Globus pallidus (tissue), 1 donor: ENCODE data around the gene CRP.
"Not testable (repeated sequence)": the region's sequence is repeated elsewhere in the genome, so short reads cannot be mapped to it uniquely, and the experiment has no call there.

Experiments used
- DNase-seq: peaks from one replicate; pipeline ENCODE4 v3.0.0-alpha.2; 2015; ENCODE audit warnings: low spot score

Gene CRP, protein sequence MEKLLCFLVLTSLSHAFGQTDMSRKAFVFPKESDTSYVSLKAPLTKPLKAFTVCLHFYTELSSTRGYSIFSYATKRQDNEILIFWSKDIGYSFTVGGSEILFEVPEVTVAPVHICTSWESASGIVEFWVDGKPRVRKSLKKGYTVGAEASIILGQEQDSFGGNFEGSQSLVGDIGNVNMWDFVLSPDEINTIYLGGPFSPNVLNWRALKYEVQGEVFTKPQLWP

GRCh38 chr1:159714529-159714928 lies at the start of gene CRP:
CRP (minus strand) TSS chr1:159714589; CDS start chr1:159714485, 104 bp downstream.
- no peak for DNase-seq

- DNase-seq = no peak
Measured at GRCh38 chr1:159763686-159764085, 49.3 kb upstream of the CRP start.

- DNase-seq = no peak
Measured at GRCh38 chr1:159756397-159756796, 42.0 kb upstream of the CRP start.

GRCh38 chr1:159755451-159756007 lies 41.1 kb upstream of the CRP start:
- no peak for DNase-seq

- DNase-seq = no peak
Measured at GRCh38 chr1:159753386-159753785, 39.0 kb upstream of the CRP start.

GRCh38 chr1:159752135-159752580 lies 37.8 kb upstream of the CRP start:
- no peak for DNase-seq

DNA sequence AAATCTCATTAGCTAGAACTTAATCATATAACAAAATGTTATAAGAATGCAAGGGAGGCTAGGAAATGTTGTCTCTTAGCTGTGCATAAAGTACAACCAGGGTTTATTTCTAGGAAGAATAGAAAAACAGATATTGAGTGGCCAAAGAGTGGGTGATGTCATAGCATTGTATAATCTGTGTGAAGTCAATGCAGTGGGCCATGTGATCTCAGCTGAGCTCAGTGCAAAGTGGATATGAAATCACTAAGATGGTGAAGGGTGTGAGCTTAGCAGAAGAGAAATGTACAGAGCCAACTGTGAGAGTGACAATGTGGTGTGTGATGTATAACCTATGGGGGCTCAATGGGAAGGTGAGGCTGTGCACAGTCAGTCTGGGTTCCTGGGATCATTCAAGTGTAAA lies 36.6 kb upstream of the CRP start:
- no peak for DNase-seq

DNA sequence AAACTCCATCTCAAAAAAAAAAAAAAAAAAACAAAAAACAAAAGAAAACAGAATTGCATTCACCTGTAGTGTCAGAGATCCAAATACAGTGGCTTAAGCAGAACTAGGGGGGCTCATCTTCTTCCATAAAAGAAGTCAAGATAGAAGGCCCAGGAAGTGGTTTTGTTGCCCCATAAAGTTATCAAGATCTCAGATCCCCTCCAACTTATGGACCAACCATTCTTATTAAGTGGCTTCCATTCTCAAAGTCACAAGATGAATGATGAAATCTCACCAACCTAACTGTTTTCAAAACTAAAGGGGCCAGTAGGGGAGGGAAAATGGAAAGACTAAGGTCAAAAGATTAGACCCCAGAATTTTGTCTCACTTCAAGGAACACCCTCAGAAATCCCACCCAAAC lies 36.2 kb upstream of the CRP start:
- DNase-seq = no peak

DNA sequence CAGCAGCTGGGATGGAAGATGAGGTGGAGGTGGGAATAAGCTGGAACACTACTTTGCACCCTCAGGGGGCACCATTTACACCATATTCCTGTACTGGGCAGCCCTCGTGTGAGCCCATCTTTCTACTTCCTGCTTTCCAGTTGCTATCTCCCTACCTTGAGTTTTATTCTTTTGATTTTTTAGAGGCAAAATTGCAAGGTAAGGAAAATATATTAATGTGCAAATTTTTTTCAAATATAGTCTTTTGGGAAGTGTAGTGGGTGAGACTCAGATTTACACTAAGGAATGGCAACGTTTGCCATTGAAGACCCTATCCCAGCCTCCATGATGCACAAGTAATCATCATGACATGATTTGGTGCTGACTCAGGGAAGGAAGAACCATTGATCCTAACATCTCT lies 35.2 kb upstream of the CRP start:
- DNase-seq = no peak

- no peak for DNase-seq
Measured at GRCh38 chr1:159748370-159748769, 34.0 kb upstream of the CRP start.

DNA sequence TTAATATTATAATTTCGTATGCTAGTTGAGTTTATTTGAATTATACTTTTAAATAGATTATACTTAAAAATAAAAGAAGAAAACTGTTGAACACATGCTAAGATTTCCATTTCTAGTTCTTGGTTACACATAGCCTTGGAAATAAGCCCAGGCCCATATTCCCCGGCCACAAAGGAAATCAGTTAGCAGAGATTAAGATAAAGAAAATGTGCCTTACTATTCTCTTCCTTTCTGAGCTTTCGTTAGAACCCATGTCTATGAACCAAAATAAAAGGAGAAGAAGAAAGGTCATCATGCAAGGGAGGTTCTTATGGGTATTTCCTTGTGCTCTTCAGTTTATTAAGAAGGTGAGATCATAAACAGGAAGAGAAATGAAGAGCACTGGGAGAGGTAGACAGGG lies 32.3 kb upstream of the CRP start:
- no peak for DNase-seq

DNA sequence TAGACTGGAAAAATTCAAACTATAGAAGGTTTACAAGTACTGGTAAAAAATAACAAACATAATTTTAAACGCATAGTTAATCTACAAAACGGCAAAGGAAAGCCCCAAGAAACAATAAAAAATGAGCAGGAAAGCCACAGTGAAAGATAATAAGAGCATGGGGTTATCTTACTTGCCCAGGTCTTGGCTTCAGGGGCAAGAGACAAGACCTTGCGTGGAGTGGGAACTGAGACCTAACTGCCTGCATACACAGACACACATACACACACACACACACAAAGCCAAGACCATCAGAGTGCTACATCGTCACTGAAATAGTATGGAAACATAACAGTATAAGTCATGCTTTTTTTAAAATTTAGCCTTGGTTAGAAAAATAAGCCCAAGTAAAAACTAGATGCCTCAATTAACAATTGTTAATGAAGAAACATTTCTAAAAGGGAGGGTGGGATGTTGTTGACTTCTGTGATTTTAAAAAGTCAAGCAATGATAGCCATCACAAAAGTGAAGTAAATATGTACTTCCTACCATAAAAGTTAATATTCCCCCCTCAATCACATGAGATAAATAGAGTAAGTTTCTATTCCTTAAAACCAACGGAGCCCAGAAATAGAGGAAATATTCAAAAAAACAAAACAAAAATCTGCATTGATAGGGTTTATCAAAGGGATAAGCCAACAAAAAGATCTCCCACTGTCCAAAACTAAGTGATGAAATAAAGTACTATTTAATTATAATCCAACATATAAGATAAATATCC lies 29.4 kb upstream of the CRP start:
- DNase-seq = no peak

DNA sequence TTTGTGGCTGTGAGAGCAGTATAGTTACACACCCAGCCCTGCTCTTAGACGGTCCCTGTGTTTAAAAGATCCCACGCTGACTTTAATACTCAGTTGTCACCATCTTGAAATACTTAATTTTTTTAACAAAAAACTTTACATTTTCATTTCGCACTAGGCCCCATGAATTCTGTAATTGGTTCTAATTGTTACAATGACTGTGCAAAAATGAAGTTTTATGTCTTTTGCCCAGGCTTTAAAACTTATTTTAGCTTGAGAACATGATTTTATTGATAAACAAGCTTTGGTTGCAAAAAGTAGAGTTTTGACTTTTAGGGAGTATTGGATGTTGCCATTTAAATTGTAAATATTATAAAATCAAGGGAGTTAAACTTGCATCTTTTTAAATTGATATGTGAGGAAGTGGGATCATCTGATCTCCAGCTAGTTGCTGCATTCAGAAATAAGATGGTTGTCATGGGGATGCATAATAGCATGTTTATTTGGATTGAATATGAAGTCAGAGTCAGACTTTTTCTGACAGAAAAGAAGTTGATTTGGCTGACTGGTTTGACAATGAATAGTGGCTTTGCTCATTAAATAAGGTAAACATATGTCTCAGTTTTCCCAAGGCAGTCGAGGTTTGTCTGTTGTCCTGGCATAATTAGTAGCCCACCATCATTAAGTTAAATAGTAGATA lies 23.0 kb upstream of the CRP start:
- DNase-seq = no peak

- DNase-seq = not testable (repeated sequence)
Measured at GRCh38 chr1:159723188-159723587, 8.8 kb upstream of the CRP start.

- DNase-seq = no peak
Measured at GRCh38 chr1:159719990-159720389, 5.6 kb upstream of the CRP start.

GRCh38 chr1:159715855-159716254 lies 1.5 kb upstream of the CRP start:
- no peak for DNase-seq

DNA sequence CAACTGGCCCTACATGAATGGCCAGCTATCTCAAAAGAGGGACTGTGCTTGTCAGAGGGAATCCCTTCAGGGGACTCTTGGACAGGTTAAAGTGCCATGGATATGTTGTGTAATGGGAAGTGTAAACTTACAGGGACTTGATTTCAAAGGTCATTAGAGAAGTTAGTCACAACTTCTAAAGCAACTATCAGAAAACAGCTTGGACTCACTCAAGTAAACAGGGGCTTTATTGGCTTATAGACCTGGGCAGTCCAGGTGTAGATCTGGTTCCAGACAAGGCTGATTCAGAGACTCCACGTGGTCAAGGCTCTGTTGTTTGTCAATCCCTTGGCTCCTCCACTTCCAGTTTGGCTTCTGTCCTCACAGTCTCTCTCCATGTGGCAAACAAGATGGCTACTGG lies 2.3 kb downstream of the CRP start:
- DNase-seq = no peak

DNA sequence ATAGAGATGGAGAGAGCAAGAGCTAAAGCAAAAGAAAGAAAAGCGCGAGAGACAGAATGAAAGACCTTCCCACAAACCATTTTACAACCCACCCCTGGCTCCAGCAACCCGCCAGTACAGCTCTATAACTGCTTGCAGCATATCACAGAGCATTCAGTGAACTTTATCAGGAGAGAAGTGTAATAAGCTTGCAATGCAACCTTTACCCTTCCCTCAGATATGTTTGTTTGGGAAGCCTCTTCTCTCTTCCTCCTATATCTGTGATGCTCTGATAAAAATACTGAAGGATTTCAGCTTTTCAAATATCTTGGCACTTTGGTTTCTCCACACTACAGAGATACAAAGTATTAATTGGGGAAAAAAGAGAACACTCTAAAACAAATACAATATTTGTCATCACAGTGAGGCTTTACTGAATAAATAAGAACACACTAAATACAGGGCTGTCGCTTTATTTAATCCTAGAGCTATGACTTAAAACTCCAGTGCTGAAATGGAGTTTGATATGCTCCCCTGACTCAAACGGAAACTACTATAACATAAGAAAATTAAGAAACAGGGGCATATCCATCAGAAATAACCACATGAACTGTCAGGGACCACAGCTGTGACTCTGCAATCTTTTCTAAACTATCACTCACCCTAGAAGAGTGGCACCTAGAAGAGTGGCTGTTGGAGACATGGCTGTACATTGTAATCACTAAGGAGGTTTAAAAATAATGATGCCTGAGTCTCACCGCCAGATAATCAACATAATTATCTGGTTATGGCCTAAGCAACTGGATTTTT lies 6.7 kb downstream of the CRP start:
- no peak for DNase-seq

DNA sequence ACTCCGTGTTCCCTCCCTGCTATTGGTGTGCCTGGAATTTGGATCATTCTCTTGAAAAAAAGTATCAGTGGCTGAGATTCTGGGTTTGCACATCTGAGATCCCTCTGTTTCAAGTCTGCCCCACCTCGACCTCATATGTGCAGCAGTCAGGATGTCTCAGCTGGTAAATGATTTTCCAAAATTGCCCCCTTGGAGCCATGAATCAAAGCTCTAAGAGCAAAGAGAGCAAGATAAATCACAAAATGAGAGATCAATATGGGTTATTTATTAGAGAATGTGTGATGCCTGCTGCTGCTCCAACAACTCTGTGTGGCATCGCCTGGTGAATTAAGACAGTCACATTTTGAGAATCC lies 8.5 kb downstream of the CRP start:
- no peak for DNase-seq

DNA sequence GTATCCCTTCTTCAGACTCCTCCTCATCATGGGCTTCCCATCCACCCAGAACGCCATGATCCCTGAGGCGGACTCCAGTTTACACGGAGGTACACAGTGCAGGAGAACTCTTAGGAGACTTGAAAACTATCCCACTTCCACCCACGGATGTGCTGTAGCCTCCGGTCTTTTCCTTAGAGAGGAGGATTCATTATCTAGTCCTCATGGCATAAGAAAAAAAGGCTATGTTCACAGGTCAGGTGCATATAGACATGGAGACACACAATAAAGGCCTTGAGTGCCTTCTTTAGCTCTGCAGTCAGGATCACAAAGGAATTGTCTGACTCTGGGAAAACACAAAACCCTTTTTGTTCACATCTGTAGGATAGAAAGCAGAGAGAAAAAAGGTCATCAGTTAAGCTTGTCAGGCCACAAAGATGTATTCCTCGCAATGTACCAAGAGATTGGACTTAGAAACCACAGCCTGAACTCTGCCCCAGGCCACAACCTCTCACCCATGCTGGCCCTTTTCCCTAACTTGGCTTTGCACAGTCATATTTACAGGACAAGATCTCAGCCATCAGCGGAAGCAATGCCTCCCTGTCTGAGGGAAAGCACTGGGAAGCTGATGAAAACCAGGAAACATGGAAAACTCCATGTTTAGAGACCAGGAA lies 9.0 kb downstream of the CRP start:
- DNase-seq = peak; percentile 65

DNA sequence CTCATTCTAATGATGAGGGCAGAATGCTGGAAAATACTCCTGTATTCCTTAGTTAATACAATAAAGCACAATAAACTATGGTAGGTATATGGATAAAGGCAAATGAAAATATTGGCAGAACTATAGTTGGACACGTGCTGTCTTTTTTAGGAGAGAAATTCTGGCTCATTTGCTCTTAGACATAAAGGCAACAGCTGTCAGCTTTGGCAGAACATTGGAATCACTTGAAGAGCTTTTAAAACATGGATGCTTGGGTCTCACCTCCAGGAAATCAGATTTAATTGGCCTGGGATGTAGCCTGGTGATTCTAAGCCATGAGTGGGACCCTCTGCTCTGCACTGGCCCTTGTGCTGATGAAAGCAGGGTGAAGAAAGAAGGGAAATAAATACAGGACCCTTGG lies 9.9 kb downstream of the CRP start:
- no peak for DNase-seq

GRCh38 chr1:159700312-159700711 lies 14.1 kb downstream of the CRP start:
- no peak for DNase-seq
